ENCODE data around the gene NAP1L4.

NAP1L4 gene

GRCh38 chr11:2992234-2992996 lies at the start of gene NAP1L4:
NAP1L4 (minus strand) TSS chr11:2992329; CDS start chr11:2979220, 13,109 bp downstream.
- DNase-seq, result peak; percentile 99

GRCh38 chr11:3040881-3041280 lies 48.8 kb upstream of the NAP1L4 start:
- no peak for DNase-seq

GRCh38 chr11:3037945-3038271 lies 45.8 kb upstream of the NAP1L4 start:
- no peak for DNase-seq

- DNase-seq, result peak; percentile 80
These were observed 45.2 kb upstream of the NAP1L4 start for GRCh38 chr11:3037040-3037944.

- no peak for DNase-seq
These were observed 44.3 kb upstream of the NAP1L4 start for GRCh38 chr11:3036419-3036818.

GRCh38 chr11:3035333-3035732 lies 43.2 kb upstream of the NAP1L4 start:
- DNase-seq, result no peak

- DNase-seq, result no peak
These were observed 38.4 kb upstream of the NAP1L4 start for GRCh38 chr11:3030289-3031070.

GRCh38 chr11:3028813-3029212 lies 36.7 kb upstream of the NAP1L4 start:
- no peak for DNase-seq

GRCh38 chr11:3026803-3027202 lies 34.7 kb upstream of the NAP1L4 start:
- DNase-seq, result no peak

- no peak for DNase-seq
These were observed 30.9 kb upstream of the NAP1L4 start for GRCh38 chr11:3022982-3023381.

GRCh38 chr11:3022300-3022967 lies 30.3 kb upstream of the NAP1L4 start:
- no peak for DNase-seq

GRCh38 chr11:3021125-3021524 lies 29.0 kb upstream of the NAP1L4 start:
- DNase-seq, result peak; percentile 68

- no peak for DNase-seq
These were observed 27.9 kb upstream of the NAP1L4 start for GRCh38 chr11:3020011-3020410.

GRCh38 chr11:3018596-3018995 lies 26.5 kb upstream of the NAP1L4 start:
- no peak for DNase-seq

- DNase-seq, result no peak
These were observed 24.7 kb upstream of the NAP1L4 start for GRCh38 chr11:3016861-3017260.

- no peak for DNase-seq
These were observed 23.7 kb upstream of the NAP1L4 start for GRCh38 chr11:3015796-3016195.

GRCh38 chr11:3014943-3015342 lies 22.8 kb upstream of the NAP1L4 start:
- DNase-seq, result no peak

- DNase-seq, result peak; percentile 87
These were observed 22.2 kb upstream of the NAP1L4 start for GRCh38 chr11:3014057-3014938.

- DNase-seq, result no peak
These were observed 20.1 kb upstream of the NAP1L4 start for GRCh38 chr11:3011891-3012885.

- DNase-seq, result no peak
These were observed 18.6 kb upstream of the NAP1L4 start for GRCh38 chr11:3010521-3011275.
